ENCODE measurements around the gene SPPL3.

GRCh38 chr12:120841525-120841924 lies 62.6 kb downstream of the SPPL3 start:
- no peak for TF ChIP-seq ARID4B (CRISPR knock-in tag; IDR thresholded peaks at IDR 0.05; ENCODE audit: borderline replicate concordance)
- no peak for TF ChIP-seq CTCF (IDR thresholded peaks at IDR 0.05)
- TF ChIP-seq OVOL2 (CRISPR knock-in tag; IDR thresholded peaks at IDR 0.05; ENCODE audit: borderline replicate concordance): no peak
- no peak for TF ChIP-seq EMX1 (CRISPR knock-in tag; IDR thresholded peaks at IDR 0.05)
- TF ChIP-seq ZMAT4 (CRISPR knock-in tag; IDR thresholded peaks at IDR 0.05): no peak
- TF ChIP-seq USF2 (CRISPR knock-in tag; IDR thresholded peaks at IDR 0.05): no peak
- no peak for TF ChIP-seq MLX (CRISPR knock-in tag; IDR thresholded peaks at IDR 0.05)
- TF ChIP-seq NFYB (CRISPR knock-in tag; conservative IDR thresholded peaks at IDR 0.05; ENCODE audit: low read depth): no peak
- TF ChIP-seq PRDM15 (CRISPR knock-in tag; IDR thresholded peaks at IDR 0.05): no peak
- TF ChIP-seq E2F4 (CRISPR knock-in tag; IDR thresholded peaks at IDR 0.05; ENCODE audit: borderline replicate concordance, low read depth): no peak
- no peak for TF ChIP-seq ETV6 (CRISPR knock-in tag; IDR thresholded peaks at IDR 0.05)
- no peak for TF ChIP-seq ZNF416 (CRISPR knock-in tag; IDR thresholded peaks at IDR 0.05)
- no peak for TF ChIP-seq ELF4 (CRISPR knock-in tag; IDR thresholded peaks at IDR 0.05; ENCODE audit: low read depth)
